H9 (cell line): ENCODE data around the gene CABLES1. TPM values are rescaled to one million over a fixed set of nuclear protein-coding genes. Genes with fewer than 3 reads are reported as not detected.

Experiments
- DNase-seq: peaks from one replicate; pipeline ENCODE4 v3.0.0-alpha.2; 2017
- H2AFZ ChIP-seq: one replicate; pipeline ENCODE4 v1.6.1; 2013; ENCODE audit warnings: mild to moderate bottlenecking, low read length, control low read depth, moderate library complexity
- H2AK5ac ChIP-seq: 2 replicates; pipeline ENCODE4 v1.6.1; 2013; ENCODE audit warnings: low read length, control low read depth, mixed read lengths; ENCODE audit not compliant: insufficient read length
- H2BK120ac ChIP-seq: one replicate; pipeline ENCODE4 v1.6.1; 2013; ENCODE audit warnings: low read depth, mild to moderate bottlenecking, low read length, control low read depth, inconsistent platforms; ENCODE audit not compliant: poor library complexity, severe bottlenecking
- H2BK12ac ChIP-seq: 2 replicates; pipeline ENCODE4 v1.6.1; 2013; ENCODE audit warnings: low read length, control low read depth, mixed read lengths, low read depth; ENCODE audit not compliant: insufficient read length
- H2BK15ac ChIP-seq: 2 replicates; pipeline ENCODE4 v1.6.1; 2013; ENCODE audit warnings: low read depth, low read length, control low read depth
- H2BK20ac ChIP-seq: one replicate; pipeline ENCODE4 v1.6.1; 2013; ENCODE audit warnings: low read depth, mild to moderate bottlenecking, low read length, control low read depth, inconsistent platforms; ENCODE audit not compliant: poor library complexity, severe bottlenecking
- H2BK5ac ChIP-seq: 2 replicates; pipeline ENCODE4 v1.6.1; 2013; ENCODE audit warnings: low read length, control low read depth, mixed read lengths; ENCODE audit not compliant: insufficient read length
- H3K14ac ChIP-seq: 2 replicates; pipeline ENCODE4 v1.6.1; 2013; ENCODE audit warnings: low read length, control low read depth; ENCODE audit not compliant: insufficient read depth
- H3K18ac ChIP-seq: 2 replicates; pipeline ENCODE4 v1.6.1; 2013; ENCODE audit warnings: low read depth, mild to moderate bottlenecking, mixed read lengths, low read length, control low read depth; ENCODE audit not compliant: insufficient read length
- H3K23ac ChIP-seq: 2 replicates; pipeline ENCODE4 v1.6.1; 2013; ENCODE audit warnings: low read length, control low read depth, mixed read lengths, low read depth; ENCODE audit not compliant: insufficient read length
- H3K23me2 ChIP-seq: 2 replicates; pipeline ENCODE4 v1.6.1; 2013; ENCODE audit warnings: low read depth, mild to moderate bottlenecking, mixed read lengths, low read length, control low read depth; ENCODE audit not compliant: insufficient read length, poor library complexity, severe bottlenecking
- H3K27ac ChIP-seq: 2 replicates; pipeline ENCODE4 v1.5.1; 2013; ENCODE audit warnings: low read length, control low read depth, mixed read lengths, low read depth; ENCODE audit not compliant: insufficient read length
- H3K27me3 ChIP-seq: 2 replicates; pipeline ENCODE4 v1.6.1; 2013; ENCODE audit warnings: low read length, control low read depth, inconsistent platforms; ENCODE audit not compliant: insufficient read depth
- H3K4ac ChIP-seq: 2 replicates; pipeline ENCODE4 v1.6.1; 2013; ENCODE audit warnings: low read depth, mild to moderate bottlenecking, control low read depth, inconsistent platforms, low read length, moderate library complexity
- H3K4me1 ChIP-seq: 2 replicates; pipeline ENCODE4 v1.6.1; 2013; ENCODE audit warnings: low read length, control low read depth, inconsistent platforms; ENCODE audit not compliant: insufficient read depth
- H3K4me2 ChIP-seq: 2 replicates; pipeline ENCODE4 v1.6.1; 2013; ENCODE audit warnings: low read length, control low read depth, mixed read lengths; ENCODE audit not compliant: insufficient read length, insufficient read depth
- H3K56ac ChIP-seq: 2 replicates; pipeline ENCODE4 v1.6.1; 2013; ENCODE audit warnings: low read depth, mild to moderate bottlenecking, mixed read lengths, low read length, control low read depth; ENCODE audit not compliant: insufficient read length
- H3K79me1 ChIP-seq: 2 replicates; pipeline ENCODE4 v1.6.1; 2013; ENCODE audit warnings: low read depth, mild to moderate bottlenecking, moderate library complexity, low read length, control low read depth, inconsistent platforms; ENCODE audit not compliant: insufficient read depth, poor library complexity, severe bottlenecking
- H3K79me2 ChIP-seq: 2 replicates; pipeline ENCODE4 v1.6.1; 2013; ENCODE audit warnings: low read length, control low read depth, inconsistent platforms; ENCODE audit not compliant: insufficient read depth
- H3K9ac ChIP-seq: 2 replicates; pipeline ENCODE4 v1.6.1; 2013; ENCODE audit warnings: low read length, control low read depth, mixed read lengths; ENCODE audit not compliant: insufficient read length; ENCODE audit errors: extremely low read depth
- H3K9me3 ChIP-seq: one replicate; pipeline ENCODE4 v1.6.1; 2013; ENCODE audit warnings: low read depth, low read length, inconsistent platforms; ENCODE audit not compliant: control insufficient read depth
- H3T11ph ChIP-seq: one replicate; pipeline ENCODE4 v1.6.1; 2013; ENCODE audit warnings: mild to moderate bottlenecking, low read length, control low read depth, inconsistent platforms
- H4K20me1 ChIP-seq: one replicate; pipeline ENCODE4 v1.6.1; 2013; ENCODE audit not compliant: control insufficient read depth, insufficient read length, insufficient read depth
- H4K5ac ChIP-seq: 2 replicates; pipeline ENCODE4 v1.6.1; 2013; ENCODE audit warnings: low read depth, mild to moderate bottlenecking, mixed read lengths, low read length, control low read depth; ENCODE audit not compliant: insufficient read length
- H4K8ac ChIP-seq: replicated peaks from 2 replicates; pipeline ENCODE4 v1.6.1; 2013; ENCODE audit warnings: low read length, control low read depth, mixed read lengths, low read depth; ENCODE audit not compliant: insufficient read length
- H4K91ac ChIP-seq: 2 replicates; pipeline ENCODE4 v1.6.1; 2013; ENCODE audit warnings: low read depth, mild to moderate bottlenecking, moderate library complexity, mixed read lengths, low read length, control low read depth; ENCODE audit not compliant: insufficient read length
- H3K27ac Mint-ChIP-seq, 3 experiments: 2 replicates in 2 of 3; 3 replicates in 1 of 3; pipeline ENCODE4 v1.8.0; 2020 to 2021; ENCODE audit warnings: mixed read lengths in 3 of 3, mild to moderate bottlenecking in 1 of 3, moderate library complexity in 1 of 3
- H3K27me3 Mint-ChIP-seq: 2 replicates; pipeline ENCODE4 v1.8.0; 2021; ENCODE audit warnings: low read depth, mild to moderate bottlenecking, moderate library complexity, mixed read lengths
- H3K36me3 Mint-ChIP-seq, 3 experiments: 2 replicates in 2 of 3; 3 replicates in 1 of 3; pipeline ENCODE4 v1.8.0; 2020 to 2021; ENCODE audit warnings: low read depth in 3 of 3, mixed read lengths in 3 of 3; ENCODE audit not compliant: insufficient read depth in 1 of 3
- H3K4me1 Mint-ChIP-seq, 2 experiments: 2 replicates each; pipeline ENCODE4 v1.8.0; 2020; ENCODE audit warnings: mixed read lengths in 2 of 2
- H3K4me3 Mint-ChIP-seq, 2 experiments: 2 replicates in 1 of 2; 3 replicates in 1 of 2; pipeline ENCODE4 v1.8.0; 2020 to 2021; ENCODE audit warnings: mild to moderate bottlenecking in 2 of 2, mixed read lengths in 2 of 2, moderate library complexity in 1 of 2
- H3K9me3 Mint-ChIP-seq, 2 experiments: 2 replicates in 1 of 2; 3 replicates in 1 of 2; pipeline ENCODE4 v1.8.0; 2020; ENCODE audit warnings: mild to moderate bottlenecking in 2 of 2, mixed read lengths in 2 of 2, moderate library complexity in 1 of 2
- total RNA-seq: library from RNA; stranded (reverse); gene quantifications from 2 replicates; pipeline ENCODE4 v1.2.1, GENCODE V29; 2021
- TF ChIP-seq, protein P1 (sequence below): fragments of 200-600 bp; sonication (generic); conservative IDR thresholded peaks from 3 replicates; pipeline ENCODE4 v1.8.0; 2021; ENCODE audit warnings: antibody characterized with exemption, mild to moderate bottlenecking

The CABLES1 gene
- total RNA-seq, 1 experiment from 2014 or later, result 27.1 TPM

DNA sequence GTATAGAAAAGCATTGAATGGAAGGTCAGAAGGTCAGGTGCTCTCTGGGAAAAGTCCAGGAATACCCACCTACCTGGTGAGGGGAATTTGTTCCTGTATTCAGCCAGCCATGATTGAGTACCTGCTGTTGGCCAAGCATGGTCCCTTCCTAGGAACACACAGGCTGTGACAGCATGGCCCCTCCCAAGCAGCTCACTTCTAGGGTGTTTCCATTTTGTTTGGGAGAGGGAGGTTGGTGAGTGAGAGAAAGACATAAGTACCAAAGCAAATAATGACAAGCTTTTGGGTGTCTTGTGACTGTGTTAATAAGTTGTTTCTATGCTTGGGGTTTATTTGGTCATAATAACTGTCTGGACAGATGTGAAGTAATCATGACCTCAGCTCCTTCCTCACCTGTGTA, 46.3 kb downstream of the CABLES1 start:
- TF ChIP-seq, protein P1, sequence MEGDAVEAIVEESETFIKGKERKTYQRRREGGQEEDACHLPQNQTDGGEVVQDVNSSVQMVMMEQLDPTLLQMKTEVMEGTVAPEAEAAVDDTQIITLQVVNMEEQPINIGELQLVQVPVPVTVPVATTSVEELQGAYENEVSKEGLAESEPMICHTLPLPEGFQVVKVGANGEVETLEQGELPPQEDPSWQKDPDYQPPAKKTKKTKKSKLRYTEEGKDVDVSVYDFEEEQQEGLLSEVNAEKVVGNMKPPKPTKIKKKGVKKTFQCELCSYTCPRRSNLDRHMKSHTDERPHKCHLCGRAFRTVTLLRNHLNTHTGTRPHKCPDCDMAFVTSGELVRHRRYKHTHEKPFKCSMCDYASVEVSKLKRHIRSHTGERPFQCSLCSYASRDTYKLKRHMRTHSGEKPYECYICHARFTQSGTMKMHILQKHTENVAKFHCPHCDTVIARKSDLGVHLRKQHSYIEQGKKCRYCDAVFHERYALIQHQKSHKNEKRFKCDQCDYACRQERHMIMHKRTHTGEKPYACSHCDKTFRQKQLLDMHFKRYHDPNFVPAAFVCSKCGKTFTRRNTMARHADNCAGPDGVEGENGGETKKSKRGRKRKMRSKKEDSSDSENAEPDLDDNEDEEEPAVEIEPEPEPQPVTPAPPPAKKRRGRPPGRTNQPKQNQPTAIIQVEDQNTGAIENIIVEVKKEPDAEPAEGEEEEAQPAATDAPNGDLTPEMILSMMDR, result no peak
- Histone ChIP-seq H3K27ac (no peak overlapping the region), H3K79me1 (peaks cover 3% of the 10 kb centered on the region), H2AK5ac (no peak overlapping the region), H3K23ac (no peak overlapping the region), H3K9ac (no peak overlapping the region), H3K4me1 (peaks cover 4% of the 10 kb centered on the region; the same call in 1 of the 2 replicates), H4K8ac (no peak overlapping the region), H2BK120ac (no peak overlapping the region), H3K18ac (no peak overlapping the region), H3T11ph (no peak overlapping the region), H3K56ac (no peak overlapping the region), H2BK5ac (no peak overlapping the region), H4K5ac (no peak overlapping the region), H3K4me2 (no peak overlapping the region), H4K91ac (no peak overlapping the region), H2BK12ac (no peak overlapping the region), H4K20me1 (no peaks in the 10 kb centered on the region), H2BK15ac (no peak overlapping the region), H3K23me2 (no peaks in the 10 kb centered on the region), H3K9me3 (no peaks in the 10 kb centered on the region), H3K14ac (no peak overlapping the region), H3K27me3 (no peaks in the 10 kb centered on the region), H3K79me2 (peaks cover 4% of the 10 kb centered on the region; the same call in 1 of the 2 replicates), H2AFZ (no peak overlapping the region), H2BK20ac (no peak overlapping the region), H3K4ac (no peak overlapping the region)
- H3K27me3 Mint-ChIP-seq, result no peaks in the 10 kb centered on the region
- H3K9me3 Mint-ChIP-seq, result no peaks in the 10 kb centered on the region
- H3K4me3 Mint-ChIP-seq, result no peak overlapping the region
- peaks cover 44 to 46% of the 10 kb centered on the region in 2 experiments for H3K4me1 Mint-ChIP-seq
- H3K36me3 Mint-ChIP-seq, result no peaks in the 10 kb centered on the region; a peak in 1 of 7 replicates
- DNase-seq, result no peak
- H3K27ac Mint-ChIP-seq, result no peak overlapping the region; a peak in 1 of 7 replicates
